GM19455 (cell line): ENCODE results near the gene TTLL12.
A peak's percentile ranks its signal among the peaks of the same experiment; 100 is the strongest.

Experiments used
- ATAC-seq: cut with Tn5 transposase; IDR thresholded peaks from one replicate; pipeline ENCODE4 v1.9.1; 2021; ENCODE audit not compliant: unreplicated experiment

Gene TTLL12

DNA sequence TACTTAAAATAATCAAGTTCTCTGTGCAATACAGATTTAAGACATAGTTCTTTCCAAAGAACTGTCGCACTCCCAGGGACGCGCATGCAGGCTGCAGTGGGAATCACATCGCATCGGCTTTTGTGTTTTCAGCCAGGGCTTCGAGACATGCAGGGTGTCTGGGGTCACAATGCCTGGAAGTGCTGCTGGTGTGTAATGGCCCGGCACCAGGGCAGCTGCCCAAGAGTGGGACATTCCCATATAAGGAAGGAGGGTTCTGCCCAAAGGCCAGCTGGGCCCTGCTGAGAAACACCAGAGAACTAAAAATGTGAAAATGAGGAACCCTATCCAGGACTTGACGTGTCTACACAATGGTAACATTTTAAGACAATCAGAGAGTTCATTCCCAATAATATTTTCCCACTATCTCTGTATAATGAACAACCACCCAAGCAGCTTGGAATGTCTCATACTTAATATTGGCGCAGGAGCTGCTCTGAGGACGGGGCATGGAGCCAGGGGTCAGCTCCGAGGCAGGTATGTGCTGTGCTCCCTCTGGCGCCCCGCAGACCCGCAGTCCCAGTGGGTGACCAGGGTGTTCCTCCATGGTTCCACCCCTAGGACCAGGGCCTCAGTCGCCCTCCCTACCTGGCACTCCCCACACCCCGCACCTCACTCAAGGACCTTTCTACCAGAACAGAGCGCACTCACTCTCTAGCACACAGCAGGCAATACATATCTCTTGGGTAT is 55.0 kb downstream of the TTLL12 start:
- no peak for ATAC-seq

DNA sequence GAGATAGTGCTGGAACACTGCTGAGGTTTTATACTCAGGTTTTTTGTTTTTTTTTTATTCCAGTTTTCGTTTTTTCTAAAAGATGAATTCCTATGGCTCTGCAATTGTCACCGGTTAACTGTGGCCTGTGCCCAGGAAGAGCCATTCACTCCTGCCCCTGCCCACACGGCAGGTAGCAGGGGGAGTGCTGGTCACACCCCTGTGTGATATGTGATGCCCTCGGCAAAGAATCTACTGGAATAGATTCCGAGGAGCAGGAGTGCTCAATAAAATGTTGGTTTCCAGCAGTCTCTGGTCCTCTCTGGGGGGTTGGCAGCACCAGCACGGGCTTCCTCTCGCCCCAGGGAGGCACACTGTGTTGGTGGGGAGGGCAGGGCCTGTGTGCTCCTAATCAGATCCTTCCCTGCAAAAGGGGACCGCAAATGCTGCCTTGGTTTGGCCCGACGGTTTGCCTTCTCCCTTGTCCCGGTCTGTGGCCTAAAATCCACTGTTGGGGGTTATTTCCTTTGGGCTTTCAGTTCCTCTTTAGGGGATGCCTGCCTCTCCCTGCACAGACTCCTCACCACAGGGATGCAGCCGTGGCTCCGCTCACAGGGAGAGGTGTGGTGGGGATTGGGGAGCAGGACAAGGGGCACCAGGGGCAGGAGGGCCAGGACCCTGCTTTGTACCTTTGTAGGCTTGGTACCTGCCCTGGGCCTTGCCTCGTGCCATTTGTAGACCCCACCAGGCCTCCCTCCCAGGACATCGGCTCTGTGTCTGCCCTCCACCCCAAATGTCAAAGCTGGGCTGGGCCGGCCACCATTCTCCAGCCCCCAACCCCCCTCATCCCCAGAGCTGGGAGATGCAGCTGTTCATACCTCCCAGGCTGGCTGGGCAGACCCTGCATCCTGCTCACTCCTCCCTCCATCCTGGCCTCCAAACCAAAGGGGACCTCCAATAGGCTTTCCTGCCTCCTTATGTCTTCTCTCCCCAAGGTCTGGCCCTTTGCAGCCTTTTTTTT is 57.2 kb downstream of the TTLL12 start:
- ATAC-seq: no peak

DNA sequence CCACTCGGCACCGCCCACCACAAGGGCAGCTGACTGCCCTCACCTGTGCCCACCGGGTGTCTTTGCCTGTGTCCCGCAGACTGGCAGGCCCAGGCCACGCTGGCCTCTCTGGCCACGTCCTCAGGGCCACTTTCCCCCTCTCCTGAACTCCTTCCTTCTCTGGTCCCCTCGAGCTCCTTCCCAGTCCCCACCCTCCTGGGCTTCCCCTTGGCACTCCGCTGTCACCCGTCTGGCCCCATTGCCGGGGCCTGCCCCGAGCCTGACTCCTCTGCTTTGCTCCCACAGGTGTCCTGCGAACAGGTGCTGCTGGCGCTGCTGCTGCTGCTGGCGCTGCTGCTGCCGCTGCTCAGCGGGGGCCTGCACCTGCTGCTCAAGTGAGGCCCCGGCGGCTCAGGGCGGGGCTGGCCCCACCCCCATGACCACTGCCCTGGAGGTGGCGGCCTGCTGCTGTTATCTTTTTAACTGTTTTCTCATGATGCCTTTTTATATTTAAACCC is 58.0 kb downstream of the TTLL12 start:
- no peak for ATAC-seq

DNA sequence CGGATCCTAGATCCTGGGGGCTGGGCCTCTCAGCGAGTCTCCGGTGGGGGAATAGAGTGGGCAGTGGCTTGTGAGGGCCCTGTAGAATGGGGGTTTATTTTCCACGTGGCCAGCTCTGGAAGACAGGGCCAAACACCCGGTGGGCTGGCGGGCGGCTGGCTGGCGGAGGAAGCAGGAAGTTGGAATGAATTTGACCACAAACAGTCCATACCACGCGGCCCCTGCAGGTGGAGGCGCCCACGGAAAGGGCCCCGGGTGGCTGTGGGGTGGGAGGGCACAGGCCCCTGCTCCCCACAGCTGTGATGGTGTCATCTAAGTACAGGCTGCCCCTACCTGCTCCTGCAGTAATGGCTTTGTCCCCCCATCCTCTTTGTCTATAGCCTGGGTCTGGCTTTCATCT is 58.8 kb downstream of the TTLL12 start:
- no peak for ATAC-seq

DNA sequence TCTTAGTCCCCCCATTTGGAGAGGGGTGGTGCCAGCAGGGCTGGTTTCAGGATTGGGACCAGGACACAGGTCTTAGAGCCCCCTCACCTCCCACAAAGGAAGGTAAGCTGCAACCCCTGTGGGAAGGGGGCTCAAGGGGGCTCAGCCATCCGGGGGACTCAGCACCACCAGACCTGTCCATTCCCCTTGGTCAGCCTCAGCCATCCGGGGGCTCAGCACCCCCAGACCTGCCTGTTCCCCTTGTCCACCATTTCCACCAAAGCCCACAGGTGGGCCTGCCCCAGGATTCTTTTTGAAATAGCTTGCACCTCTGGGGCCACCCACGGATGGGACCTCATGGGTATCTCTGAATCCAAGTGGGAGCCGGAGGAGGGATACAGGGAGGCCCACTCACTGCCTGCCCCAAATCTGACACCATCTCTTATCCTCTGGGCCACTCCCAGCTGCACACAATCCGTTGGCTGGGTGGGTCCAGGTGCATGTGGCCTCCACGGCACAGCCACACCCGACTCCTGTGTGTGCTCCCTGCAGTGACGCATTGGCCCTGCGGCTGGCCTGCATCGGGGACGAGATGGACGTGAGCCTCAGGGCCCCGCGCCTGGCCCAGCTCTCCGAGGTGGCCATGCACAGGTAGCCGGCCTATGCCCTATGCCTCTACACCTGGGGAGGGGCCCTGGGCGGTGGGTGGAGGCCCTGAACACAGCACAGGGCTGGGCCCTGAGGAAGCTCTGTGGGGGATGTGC is 59.6 kb downstream of the TTLL12 start:
- ATAC-seq: no peak

DNA sequence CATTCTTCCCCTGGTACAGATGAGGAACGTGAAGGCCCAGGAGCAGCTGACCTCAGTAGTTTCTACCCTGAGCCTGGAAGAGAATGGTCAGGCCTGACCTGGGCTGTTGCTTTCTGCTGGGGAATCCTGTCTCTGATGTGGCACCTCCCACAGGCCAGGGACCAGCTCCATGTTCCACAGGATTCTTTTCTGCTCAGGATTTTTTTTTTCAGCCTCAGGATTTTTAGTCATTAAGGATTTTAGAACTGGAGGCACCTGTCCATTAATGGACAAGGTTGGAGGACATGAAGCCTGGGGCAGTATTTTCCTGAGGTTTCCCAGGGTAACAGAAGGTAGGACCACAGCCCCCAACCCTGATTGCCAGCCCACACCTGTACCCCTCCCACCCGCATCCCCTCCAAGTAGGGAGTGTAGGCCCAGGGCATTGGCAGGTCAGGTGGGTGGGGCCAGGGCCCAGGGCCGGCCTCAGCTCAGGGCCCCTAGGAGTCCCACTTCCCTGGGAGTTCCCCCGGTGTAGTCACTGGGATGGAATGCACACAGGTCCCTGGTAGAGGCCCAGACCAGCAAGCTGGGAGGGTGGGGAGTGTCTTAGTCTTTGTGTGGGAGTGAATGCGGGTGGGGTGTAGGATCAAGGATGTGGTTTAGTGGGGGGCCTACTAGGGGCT is 60.3 kb downstream of the TTLL12 start:
- no peak for ATAC-seq

GRCh38 chr22:43118953-43119458 is 67.9 kb downstream of the TTLL12 start:
- peak; percentile 58 for ATAC-seq

GRCh38 chr22:43118024-43118849 is 68.7 kb downstream of the TTLL12 start:
- ATAC-seq: no peak

- ATAC-seq: no peak
Observed at GRCh38 chr22:43116932-43117331, 70.0 kb downstream of the TTLL12 start.
